ENCODE measurements around the gene LGALS3. TPM values are rescaled to one million over a fixed set of nuclear protein-coding genes. Genes with fewer than 3 reads are reported as not detected.

The LGALS3 gene
- total RNA-seq, 1 donor from 2014 or later = 351 TPM

- H3K4me1 ChIP-seq = peaks cover 33% of the 10 kb centered on the region
- H3K27me3 ChIP-seq = no peaks in the 10 kb centered on the region
- TF ChIP-seq CTCF (IDR thresholded peaks at IDR 0.05) = no peak
- ATAC-seq (no peak), DNase-seq (no peak)
- H3K27ac ChIP-seq = no peak overlapping the region
- no peak overlapping the region for H3K4me3 ChIP-seq
- intact Hi-C loops (cut with DNase I) = no loop called here
- no peaks in the 10 kb centered on the region for H3K9me3 ChIP-seq
- H3K36me3 ChIP-seq = no peaks in the 10 kb centered on the region
Observed at GRCh38 chr14:55115861-55116245, 13.2 kb upstream of the LGALS3 start.

GRCh38 chr14:55116246-55117030, 12.6 kb upstream of the LGALS3 start:
- DNase-seq = no peak
- TF ChIP-seq CTCF (IDR thresholded peaks at IDR 0.05) = no peak
- Histone ChIP-seq H3K4me1 (peaks cover 33% of the 10 kb centered on the region), H3K9me3 (no peaks in the 10 kb centered on the region), H3K27me3 (no peaks in the 10 kb centered on the region), H3K4me3 (no peak overlapping the region), H3K27ac (no peak overlapping the region), H3K36me3 (no peaks in the 10 kb centered on the region)
- ATAC-seq = peak; percentile 63
- intact Hi-C loops (cut with DNase I) = no loop called here

- Histone ChIP-seq H3K4me3 (no peak overlapping the region), H3K27me3 (no peaks in the 10 kb centered on the region), H3K9me3 (no peaks in the 10 kb centered on the region), H3K27ac (peak overlapping the region; percentile 78), H3K4me1 (peaks cover 44% of the 10 kb centered on the region), H3K36me3 (no peaks in the 10 kb centered on the region)
- TF ChIP-seq CTCF (IDR thresholded peaks at IDR 0.05) = no peak
- DNase-seq = no peak
- peak; percentile 60 for ATAC-seq
- intact Hi-C loops (cut with DNase I) = no loop called here
Observed at GRCh38 chr14:55117803-55118441, 11.1 kb upstream of the LGALS3 start.

GRCh38 chr14:55118761-55119160, 10.3 kb upstream of the LGALS3 start:
- no peak overlapping the region for H3K4me3 ChIP-seq
- peak overlapping the region; percentile 78 for H3K27ac ChIP-seq
- H3K36me3 ChIP-seq = no peaks in the 10 kb centered on the region
- H3K4me1 ChIP-seq = peaks cover 49% of the 10 kb centered on the region
- no peaks in the 10 kb centered on the region for H3K9me3 ChIP-seq
- DNase-seq (no peak), ATAC-seq (no peak)
- intact Hi-C loops (cut with DNase I) = no loop called here
- no peak for TF ChIP-seq CTCF (IDR thresholded peaks at IDR 0.05)
- H3K27me3 ChIP-seq = no peaks in the 10 kb centered on the region

- Histone ChIP-seq H3K27ac (no peak overlapping the region), H3K4me1 (peaks cover 61% of the 10 kb centered on the region), H3K27me3 (no peaks in the 10 kb centered on the region), H3K4me3 (no peak overlapping the region), H3K9me3 (no peaks in the 10 kb centered on the region), H3K36me3 (no peaks in the 10 kb centered on the region)
- TF ChIP-seq CTCF (IDR thresholded peaks at IDR 0.05) = no peak
- DNase-seq (no peak), ATAC-seq (peak; percentile 66)
- intact Hi-C loops (cut with DNase I) = no loop called here
Observed at GRCh38 chr14:55120571-55121495, 8.2 kb upstream of the LGALS3 start.

All from upper lobe of right lung (tissue), 1 donor.